TTC549 (cell line): ENCODE data around the gene SPAG16.

Source experiments
- FAIRE-seq: peaks from 2 replicates; lab custom pipeline; 2012; peaks lifted over from hg19 to GRCh38; lab: Jason Lieb, UNC

SPAG16 gene

DNA sequence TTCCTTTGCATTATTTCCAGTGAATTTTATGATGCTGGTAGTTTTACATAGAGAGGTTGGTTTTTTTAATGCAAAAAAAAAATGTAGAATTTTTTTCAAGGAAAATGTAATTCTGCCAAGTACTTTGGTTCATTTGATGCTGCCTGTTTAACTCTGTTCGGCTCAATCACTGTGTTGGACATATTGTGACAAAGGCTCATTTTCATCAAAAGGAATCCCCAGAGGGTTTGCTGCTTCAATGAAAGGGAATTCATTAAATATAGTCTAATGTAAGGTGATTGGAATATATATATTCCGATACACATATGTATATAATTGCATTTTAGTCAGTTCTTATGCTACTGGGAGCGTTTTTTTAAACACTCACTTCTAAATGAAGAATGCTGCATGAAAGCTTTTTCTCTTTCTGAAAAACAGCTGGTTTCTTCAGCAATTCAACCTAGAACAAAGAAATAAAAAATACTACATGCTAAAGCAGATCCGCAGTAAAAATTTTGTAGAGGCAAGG is 812.0 kb downstream of the SPAG16 start:
- FAIRE-seq: no peak

DNA sequence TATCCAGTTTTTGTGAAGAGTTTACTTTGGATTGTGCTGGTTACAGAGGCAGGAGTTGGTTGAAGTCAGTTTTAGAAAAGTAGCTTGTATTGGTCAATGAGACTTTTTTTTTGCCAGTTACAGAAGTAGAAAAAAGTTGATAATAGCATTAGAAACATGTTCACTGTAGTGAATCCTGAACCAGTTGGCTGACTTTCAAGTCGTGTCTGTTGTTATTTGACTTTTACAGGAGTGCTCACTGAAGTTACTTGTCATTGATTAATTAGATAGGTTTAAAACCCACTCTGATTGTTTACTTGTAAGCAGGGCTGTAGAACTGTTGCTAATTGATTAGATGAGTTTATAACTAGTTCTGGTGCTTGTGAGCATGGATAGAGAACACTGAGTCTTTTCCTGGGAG is 814.5 kb downstream of the SPAG16 start:
- no peak for FAIRE-seq

DNA sequence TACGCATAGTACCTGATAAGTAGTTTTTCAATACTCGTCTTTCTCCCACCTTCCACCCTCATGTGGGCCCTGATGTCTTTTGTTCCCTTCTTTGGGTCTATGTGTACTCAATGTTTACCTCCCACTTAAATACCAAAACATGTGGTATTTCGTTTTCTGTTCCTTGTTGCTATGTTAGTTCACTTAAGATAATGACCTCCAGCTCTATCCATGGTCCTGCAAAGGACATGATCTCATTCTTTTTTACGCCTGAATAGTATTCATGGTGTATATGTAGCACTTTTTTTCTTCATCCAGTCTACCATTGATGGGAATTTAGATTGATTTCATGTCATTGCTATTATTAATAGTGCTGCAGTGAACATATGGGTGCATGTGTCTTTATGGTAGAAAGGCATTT is 816.2 kb downstream of the SPAG16 start:
- FAIRE-seq: no peak

DNA sequence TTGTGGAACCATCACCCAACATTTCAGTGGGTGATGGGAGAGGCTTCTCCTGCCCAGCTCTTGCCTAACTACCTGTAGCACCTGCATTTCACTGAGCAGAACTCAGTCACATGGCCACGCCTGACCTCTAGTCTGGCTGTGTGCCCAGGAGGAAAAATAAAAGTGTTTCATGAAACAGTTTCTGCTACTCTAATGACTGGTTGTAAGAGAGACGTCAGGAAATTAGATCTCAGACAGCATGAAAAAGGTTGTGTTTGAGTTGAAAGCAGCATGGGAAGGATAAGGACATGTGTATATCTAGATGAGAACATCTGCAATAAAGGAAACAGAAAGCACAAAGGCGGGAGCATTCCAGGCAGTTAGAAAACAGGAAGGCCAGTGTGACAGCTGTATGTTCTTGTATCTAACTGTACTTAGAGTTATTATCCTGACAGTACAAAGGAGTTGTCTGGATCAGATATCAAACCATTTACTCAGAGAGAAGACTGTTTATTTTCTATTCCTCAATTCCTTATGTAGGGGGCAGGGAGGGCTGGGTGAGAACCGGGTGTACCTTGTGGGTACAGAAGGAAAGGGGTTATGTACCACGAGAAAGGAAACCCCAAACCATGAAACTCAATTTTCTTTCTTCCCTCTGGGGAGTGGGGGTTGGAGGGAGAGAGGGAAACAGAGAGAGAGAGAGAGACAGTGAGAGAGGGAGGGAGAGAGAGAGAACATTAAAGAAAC is 819.2 kb downstream of the SPAG16 start:
- FAIRE-seq: no peak

DNA sequence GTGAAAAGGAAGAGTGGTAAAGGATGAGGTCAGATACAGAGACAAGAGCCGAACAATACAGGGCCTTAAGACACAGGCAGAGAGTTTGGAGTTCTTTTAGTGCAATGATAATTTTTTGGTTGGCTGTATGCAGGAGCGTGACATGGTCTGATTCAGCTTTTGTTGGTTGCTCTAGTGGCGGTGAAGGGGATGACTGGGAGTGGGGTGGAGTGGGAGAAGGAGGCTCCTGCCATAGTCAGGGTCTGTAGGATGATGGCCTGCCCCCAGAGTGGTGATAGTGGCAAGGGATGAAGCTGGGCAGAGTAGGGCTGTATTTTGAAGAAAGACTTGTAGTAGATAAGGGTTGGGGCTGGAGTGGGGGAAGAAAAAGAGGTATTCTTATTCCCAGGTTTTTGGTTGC is 820.0 kb downstream of the SPAG16 start:
- no peak for FAIRE-seq

DNA sequence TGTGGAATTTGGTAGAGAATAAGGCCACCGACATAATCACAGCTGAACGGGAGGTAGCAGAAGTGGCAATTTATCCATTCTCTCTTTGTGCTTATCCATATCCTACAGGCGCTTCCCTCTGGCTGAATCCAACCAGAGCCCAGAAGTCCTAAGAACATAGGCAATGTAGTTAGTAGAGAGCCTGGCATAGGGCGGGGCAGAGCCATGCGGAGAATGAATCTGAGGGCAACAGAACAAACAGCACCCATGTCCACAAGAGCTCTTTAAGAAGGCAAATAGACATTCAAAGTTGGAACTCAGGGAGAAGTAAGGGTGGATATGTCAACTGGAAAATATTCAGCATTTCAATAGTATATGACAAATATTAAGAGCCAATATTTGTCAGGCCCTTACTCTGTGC is 820.7 kb downstream of the SPAG16 start:
- FAIRE-seq: no peak

DNA sequence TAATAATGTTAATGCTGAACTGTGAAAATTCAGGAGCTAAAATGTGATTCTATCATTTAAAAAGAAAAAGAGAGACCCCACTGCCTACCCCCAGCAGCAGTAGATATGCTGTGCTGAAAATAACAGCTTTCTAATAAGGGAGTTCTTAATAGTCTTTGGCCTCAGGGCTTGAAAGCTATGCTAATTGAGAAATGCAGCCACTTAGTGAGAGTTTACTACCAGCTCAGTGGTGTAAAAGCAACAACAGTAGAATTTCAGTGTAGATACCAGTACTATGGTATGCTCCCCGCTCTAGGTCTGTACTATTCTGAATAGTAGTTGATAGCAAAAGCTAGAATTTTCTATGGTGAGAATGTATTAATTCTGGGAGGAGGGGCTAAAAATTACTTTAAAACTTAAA is 823.5 kb downstream of the SPAG16 start:
- FAIRE-seq: no peak

DNA sequence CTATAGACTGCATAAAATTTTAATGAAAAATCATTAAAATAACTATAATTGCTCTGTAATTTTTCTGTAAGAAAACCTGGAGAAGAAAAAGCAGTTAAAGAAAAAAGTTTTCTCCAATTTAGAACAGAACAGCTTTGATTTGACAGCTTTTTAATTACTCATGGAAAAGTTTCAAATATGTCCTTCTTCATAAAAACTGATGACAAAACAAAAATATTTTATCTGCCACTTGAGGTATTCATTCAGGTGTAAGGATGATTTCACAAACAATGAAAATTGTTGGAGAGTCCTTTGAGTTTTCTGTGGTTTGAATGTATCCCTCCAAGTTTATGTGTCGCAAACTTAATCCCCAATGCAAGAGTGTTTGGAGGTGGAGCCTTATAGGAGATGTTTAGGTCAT is 824.3 kb downstream of the SPAG16 start:
- no peak for FAIRE-seq

DNA sequence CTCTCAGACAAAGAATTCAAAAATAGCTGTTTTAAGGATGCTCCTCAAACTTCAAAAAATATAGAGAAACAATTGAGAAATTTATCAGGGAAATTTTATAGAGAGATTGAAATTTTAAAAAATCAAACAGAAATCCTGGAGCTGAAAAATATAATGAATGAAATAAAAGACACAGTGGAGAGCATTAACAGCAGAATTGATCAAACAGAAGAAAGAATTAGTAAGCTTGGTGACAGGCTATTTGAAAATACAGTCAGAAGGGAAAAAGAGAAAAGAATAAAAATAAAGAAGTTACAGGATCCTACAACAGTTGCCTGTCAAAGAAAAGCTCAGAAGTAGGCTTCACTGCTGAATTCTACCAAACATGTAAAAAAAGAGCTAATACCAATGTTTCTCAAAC is 832.8 kb downstream of the SPAG16 start:
- FAIRE-seq: no peak

DNA sequence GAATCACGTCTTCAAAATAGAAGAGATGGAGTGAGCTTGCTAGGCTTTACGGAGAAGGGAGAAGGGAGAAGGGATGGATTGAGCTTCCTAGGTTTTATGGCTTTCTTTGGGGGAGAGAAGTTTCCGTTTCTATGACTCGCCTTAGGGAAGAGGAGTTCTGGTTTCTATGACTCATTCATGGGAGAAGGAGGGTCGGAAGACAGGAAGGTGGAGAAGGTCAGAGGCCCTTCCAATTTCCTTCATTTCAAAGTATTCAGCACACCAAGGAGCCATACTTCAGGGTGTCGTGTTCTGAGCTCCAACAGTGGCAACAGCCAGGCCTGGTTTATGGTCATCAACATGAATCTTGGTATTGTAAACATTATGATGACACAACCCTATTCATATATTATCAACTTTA is 841.9 kb downstream of the SPAG16 start:
- FAIRE-seq: no peak

DNA sequence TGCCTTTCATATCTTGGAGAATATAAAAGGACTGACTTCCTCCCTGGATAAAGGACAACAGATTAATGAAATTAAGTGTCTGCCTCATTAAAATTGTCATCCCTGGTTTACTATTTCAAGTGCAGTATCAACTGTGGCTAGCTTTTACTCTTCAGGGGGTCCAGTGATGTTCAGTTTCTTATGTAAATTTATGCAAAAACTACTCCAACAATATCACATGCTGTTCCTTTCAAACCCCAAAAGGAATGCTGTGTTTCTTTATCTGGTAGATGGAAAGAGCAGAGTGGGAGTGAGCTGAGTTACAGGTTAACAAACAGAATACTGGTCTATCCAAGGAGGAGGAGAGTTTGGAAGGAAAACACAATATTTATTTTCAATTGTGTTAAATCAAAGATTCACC is 842.9 kb downstream of the SPAG16 start:
- no peak for FAIRE-seq

DNA sequence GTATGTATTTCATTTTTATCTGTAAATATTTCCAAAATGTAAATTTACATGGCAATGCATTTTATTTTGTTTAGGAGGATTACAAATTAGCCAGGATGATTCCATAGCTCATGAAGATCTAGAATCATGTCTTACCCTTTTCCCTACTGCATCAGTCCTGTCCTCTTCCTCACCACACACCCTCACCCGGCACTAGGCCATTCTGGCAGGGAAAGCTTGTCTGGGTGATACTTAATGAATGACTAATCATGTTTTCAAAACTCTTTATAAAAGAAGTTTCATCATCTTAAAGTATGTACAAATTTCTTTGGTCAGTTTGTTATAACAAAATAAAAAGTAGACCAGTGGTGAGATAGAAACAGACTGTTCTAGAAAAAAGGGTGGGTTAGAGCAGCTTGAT is 843.3 kb downstream of the SPAG16 start:
- no peak for FAIRE-seq

DNA sequence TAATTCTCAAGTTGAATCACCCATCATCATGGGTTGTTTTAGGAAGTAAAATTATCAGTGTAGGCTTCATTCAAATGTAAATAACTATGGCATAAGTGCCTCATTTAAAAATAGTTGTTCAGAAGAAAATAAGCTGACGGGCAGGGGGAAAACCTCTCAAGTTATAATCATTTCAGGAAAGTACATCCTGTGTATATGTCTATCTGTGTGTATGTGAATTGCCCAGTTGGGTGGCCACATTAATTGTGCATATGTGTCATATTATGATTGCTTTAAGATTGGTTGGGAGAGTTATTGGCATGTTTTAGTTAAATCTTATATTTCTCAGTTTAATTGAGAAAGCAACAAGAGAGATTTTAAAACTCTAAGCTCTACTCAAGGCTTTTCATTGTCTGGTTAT is 843.8 kb downstream of the SPAG16 start:
- FAIRE-seq: no peak

DNA sequence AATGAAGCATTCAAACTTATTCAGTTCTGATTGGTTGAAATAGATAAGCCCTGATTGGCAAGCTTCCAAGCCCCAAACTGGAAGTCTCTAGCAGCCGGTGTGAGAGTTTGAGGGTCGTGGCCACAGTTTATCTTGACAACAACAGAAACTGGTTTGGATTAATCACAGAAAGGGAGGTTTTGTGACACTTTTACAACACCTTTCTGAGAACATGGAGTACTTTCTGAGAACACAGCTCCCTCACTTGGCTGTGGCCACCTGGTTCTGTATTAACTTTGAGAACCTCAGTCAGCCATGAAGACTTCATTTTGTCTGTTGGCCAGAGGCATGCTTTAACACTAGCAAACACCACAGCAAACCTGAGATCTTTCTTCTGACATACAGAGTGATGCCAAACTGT is 845.9 kb downstream of the SPAG16 start:
- no peak for FAIRE-seq

DNA sequence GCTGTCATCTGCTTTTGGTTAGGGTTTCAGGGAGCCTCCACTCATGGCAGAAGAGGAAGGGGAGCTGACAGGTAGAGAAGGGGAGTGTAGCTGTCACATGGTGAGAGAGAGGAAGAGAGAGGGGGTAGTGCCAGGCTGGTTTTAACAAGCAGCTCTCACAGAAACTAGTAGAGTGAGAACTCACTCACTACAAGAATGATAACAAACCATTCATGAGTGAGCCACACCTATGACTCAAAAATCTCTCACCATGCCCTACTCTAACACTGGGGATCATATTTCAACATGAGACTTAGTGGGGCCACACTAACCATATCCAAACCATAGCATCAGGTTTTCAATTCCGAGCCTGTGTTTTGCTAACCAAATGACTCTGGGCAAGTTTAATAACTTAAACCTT is 851.7 kb downstream of the SPAG16 start:
- no peak for FAIRE-seq

DNA sequence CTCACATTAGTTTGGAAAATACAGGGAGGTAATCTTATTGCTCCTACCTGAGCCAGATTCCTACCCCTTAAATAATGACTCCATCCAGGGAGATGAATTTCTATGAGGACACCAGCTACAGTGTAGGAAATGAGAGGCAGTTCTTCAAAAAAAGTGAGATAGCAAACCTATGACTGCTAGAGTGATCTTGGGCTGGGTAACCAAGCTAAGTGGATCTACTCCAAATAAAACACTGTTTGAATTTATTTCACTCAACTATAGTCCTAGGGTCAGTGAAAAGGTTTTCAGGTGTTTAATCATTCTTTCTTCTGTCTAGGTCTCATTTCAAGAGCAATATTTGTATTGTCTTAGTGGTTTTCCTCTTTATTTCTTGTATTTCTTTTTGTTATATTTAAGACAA is 854.5 kb downstream of the SPAG16 start:
- no peak for FAIRE-seq

DNA sequence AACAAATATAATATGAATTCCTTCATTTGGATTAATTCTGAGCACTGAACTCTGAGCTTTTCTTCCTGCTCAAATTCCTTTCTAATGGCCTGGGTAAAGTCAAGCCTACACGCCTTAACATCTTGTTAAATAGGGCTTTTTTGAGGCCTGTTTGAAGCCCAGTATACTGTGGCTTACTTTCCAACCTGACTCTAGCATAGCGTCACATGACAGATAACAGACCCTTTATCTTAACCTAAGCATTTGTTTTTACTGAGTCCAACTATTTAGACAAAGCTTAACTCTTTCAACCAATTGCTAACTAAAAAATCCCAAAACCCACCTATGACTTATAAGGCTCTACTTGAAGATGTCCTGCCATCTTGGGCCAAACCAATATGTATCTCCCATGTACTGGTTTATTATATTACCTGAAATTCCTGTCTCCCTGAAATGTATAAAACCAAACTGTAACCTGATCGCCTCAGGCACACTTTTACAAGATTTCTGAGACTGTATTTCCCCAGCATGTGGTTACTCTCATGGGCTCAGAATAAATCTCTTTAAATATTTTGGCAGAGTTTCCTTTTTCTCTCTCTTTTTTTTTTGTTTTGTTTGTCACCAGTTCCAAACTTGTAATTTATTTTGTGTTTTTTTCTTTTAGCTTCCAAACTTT is 855.5 kb downstream of the SPAG16 start:
- FAIRE-seq: no peak

DNA sequence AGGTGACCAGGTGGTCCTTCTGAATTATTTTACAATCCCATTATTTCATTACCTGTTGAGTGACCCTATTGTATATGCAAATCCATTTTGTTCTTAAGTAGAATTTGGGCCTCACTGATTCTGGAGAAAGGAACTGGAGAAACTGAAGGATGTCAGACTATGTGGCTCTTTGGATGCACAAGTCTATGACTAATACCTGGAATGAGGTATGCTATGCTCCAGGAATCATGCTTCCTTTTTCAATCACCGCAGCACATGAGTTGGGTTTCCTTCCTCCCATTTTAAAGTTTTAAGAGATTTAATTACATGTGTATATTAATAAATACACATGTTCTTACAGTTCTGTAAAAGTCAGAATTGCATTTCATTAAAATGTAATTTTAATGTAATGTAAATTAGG is 872.7 kb downstream of the SPAG16 start:
- FAIRE-seq: no peak

DNA sequence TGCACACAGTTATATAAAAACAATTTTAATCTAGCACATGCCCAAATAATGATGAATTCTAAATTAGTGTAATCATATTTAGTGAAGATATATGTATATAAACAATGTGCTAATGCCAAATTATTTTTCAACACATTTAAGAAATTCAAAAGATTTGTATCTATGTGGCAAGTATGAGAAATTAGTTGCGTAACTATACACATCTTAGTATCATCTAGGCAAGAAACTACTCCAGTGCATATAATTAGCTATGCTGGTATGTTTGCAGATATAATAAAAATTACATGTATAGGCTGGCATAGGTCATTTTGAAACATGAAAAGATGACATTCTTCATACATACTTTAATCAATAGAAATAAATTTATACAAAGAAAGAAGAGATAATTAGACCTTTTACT is 874.6 kb downstream of the SPAG16 start:
- FAIRE-seq: no peak

DNA sequence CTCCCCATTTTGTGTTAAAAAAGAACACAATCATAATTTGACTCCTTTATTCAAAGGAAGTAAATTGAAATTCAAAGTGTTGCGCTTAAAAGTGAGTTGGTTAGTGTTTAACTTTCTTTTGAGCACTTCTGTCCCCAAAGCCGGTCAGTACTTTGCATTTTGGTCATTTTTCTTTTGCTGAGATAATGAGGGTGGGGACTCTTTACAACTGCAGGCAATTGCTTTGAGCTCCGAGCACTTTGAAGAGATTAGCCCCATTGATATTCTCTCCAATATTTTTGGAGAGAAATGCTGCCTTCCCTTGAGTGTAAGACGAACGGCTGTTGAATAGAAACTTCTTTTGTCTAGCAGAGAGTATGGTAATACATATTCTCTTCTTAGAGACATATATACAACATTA is 885.0 kb downstream of the SPAG16 start:
- FAIRE-seq: no peak

DNA sequence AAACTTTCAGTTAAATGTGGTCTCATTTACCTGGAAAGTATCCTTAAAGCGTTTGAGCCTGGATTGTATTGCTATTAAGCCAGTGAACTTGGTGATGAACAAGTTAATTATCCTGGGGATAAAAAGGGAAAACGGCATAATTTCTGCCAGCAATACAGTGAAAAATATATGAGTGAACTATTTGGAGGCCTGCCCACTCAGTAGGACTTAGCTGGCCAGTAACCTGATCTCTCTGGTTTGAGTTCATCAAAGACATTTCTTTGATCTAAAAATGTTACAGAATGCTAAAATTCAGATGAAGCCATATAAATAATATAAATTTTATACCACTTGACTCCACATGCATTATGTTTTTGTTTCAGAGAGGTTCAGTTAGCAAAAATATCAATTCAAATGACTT is 885.5 kb downstream of the SPAG16 start:
- no peak for FAIRE-seq

DNA sequence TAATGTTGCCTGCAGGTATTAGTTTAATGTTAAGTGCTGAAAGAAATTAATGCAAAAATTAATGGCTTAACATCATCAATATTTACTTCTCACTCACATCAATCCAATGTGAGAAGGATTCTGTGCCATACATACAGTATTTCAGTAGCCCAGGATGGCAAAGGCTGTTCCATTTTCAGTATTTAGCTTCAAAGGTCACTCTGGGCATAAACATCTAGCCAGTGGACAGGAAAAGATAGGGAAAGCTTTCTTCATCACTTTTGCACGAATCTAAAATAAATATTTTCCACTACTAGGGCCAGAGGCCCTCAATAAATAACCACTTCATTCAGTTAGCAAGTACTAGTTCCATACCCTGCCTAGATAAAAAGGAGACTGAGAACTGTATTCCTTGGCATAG is 890.3 kb downstream of the SPAG16 start:
- no peak for FAIRE-seq

DNA sequence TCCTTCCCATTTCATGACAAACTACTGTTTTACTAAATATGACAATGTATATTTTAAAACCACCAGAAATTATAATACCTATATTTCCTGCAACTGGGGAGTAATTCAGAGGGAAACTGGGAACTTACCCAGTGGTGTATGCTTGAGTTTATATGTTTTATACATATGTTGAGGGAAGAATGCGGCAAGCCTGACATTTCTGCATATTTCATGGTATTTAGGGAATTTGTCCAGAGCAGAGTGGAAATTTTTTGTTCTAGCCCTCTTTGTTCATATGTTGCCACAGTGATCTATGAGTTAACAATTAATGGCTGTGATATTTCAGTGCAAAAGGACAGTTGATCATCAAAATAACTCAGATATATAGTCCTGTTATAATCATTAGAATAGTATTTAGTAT is 895.8 kb downstream of the SPAG16 start:
- no peak for FAIRE-seq

DNA sequence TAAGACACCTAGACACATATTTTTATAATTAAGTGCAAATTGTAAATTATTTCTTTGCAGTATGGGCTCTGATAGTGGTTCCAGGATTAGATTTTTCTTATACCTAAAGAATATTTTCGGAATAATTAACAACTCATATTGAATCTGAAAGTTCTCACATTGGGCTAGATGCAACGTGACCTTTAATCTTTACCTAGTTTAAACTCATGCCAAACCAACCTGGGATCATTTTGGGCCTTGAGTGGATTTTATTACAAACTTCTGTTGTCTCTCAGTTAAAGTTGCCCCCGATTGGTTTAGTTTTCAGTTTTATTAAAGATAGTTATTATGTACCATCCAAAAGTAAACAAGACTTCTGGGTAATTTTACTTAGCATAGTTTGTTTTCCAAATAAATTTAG is 896.4 kb downstream of the SPAG16 start:
- FAIRE-seq: no peak
